GM18909 (cell line): ENCODE data around the gene GPN2.
"Not testable (repeated sequence)": the region's sequence is repeated elsewhere in the genome, so short reads cannot be mapped to it uniquely, and the experiment has no call there.

Experiments used
- ATAC-seq: cut with Tn5 transposase; IDR thresholded peaks from one replicate; pipeline ENCODE4 v1.9.1; 2021; ENCODE audit warnings: mild to moderate bottlenecking; ENCODE audit not compliant: unreplicated experiment, poor library complexity

Gene GPN2

DNA sequence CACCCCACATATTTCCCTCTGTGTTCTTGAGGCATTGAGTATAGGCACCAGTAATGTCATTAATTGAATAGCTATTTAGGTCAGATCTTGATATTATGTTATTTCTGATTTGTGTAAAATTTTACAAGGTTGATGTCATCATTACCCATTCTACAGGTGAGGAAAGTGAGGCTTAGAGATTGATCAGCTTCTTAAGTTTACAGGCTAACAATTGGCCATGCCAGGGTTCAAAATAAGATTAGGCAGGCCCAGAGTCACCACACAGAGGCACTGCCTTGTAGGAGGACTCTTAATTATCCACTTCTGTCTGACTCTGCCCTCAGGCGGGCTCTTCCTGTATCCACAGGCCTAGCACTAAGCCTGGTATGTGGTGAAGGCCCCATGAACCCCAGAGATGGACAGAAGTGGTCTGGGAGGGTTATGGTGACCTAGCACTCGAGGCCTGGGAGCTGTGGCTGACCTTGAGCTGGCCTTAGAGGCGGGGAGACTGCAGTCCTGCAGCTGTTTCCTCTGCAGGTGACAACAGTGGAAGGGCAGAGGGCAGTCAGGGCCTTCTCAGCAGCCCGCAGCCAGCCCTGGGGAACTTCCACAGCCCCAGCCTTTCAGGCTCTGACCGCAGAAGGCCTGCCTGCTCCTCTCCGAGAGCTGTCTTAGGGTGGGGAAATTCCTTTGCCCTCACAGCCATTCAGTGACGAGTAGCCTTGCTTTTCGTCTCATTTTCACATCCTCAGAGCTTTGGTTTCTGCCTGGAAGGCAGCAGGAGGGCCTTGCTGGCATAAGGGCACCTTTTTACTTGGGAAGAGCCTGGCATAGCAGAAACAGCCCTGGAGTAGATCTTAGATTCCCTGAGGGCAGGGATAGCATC lies 51.4 kb downstream of the GPN2 start:
- peak; percentile 83 for ATAC-seq

DNA sequence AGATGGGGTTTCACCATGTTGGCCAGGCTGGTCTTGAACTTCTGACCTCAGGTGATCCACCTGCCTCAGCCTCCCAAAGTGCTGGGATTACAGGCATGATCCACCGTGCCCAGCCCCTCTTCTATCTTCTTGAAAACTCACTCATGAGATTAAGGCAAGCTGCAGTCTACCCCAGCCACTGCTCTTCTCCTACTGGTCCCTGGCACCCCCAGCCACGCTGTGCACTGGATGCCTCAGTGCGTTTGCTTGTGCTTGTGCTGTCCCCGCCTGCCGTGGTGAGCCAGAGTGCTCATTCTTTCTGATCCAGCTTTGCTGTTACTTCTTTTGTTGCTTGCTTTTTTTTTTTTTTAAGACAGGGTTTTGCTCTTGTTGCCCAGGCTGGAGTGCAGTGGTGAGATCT lies 52.4 kb downstream of the GPN2 start:
- ATAC-seq = not testable (repeated sequence)

DNA sequence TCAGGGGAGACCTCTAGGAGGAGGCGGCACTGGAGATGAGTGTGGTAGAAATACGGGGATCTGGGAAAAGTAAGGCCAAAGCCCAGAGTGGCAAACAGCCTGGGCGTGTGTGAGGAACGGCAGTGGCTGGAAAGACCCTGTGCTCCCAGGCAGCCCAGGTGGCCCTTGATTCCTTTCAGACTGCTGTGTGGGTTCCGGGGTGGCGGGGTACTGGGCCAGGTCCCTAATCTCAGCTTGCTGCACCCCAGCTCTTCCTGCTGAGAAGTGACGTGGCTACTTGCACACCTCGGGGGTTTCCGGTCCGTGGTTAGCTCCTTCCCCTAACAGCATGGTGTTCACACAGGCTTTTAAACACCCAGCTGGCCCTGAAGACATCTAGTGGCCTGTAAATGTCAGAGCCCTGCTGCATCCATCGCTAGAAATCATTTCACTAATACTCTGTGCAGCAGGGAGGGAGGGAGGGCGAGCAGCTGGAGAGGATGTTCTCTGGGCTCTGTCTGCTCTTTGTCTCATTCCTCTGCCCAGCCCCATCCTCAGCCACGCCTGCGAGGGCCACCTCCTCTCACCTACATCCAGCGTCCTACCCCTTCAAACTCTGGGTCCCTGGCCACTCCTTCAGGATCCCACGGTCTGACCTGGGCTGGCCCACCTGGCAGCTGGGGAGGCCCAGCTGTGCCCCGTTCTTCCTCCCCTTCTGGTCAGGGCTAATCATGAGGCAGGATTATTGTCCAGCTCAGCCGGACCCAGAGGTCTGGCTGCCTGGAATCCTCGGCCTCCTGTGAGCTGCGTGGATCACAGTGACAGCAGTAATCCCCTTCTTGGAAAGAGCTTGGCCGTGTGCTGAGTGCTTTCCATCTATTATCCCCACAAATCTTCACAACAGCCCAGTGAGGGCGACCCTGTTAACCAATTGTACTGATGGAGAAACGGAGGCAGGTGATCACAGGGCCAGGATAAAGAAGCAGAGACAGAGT lies 56.4 kb downstream of the GPN2 start:
- ATAC-seq = peak; percentile 90

DNA sequence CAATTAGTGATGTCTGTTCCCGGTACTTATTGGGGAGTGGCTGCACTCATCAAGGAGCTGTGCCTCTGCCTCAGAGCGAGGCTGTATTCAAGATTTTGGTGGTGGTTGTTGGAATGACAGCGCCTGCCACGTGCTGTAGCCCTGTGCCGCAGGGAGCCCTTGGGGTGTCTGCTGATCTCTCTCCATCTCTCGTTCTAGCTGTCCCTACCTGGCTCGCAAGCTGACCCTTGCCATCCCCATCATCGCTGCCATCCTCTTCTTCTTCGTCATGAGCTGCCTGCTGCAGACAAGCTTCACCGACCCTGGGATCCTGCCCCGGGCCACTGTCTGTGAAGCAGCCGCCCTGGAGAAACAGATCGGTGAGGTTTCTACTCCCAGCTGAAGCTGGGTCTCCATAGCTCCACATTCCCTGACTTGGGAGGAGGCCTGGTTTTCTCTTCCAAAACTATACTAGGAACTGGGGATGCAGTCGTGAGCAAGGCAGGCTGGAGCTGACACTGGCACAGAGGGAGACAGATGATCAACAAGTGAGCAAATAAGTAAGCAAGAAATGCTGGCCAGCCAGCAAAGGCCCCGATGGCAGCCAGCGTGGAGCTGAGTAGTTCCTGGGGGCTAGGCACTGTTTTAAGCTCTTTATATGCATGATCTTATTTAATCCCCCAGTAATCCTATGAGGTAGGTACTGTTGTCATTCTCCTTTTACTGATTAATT lies 57.7 kb downstream of the GPN2 start:
- ATAC-seq = no peak

DNA sequence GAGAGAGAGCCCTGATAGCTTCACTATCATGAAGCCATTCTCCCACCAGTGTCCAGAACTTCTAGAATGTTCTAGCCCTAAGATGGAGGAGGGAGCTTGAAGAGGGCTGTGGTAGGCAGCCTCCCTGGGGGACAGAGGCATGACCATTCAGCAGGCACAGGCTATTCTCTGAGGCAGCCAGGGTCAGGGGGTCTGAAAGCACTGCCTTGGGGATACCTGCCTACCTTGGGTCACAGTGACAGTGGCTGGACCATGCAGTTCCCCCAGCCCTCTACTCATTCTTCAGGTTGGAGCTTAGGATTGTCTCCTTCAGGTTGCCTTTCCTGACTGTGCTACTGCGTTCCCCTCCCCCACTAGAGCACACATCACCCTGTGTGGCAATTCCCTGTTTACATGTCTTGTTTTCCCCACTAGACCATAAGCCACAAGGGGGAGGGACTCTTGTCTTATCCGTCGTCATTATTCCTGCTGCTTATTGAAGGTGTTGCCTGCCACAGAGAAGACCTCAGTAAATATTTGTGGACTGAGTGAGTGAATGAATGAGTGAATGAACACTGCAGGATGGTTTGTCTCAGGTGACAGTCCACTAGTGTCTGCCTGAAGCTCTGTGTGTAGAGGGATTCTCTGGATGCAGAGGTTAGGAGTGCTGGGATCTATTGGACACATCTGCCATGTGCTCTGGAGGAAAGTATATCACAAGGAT lies 58.4 kb downstream of the GPN2 start:
- no peak for ATAC-seq

DNA sequence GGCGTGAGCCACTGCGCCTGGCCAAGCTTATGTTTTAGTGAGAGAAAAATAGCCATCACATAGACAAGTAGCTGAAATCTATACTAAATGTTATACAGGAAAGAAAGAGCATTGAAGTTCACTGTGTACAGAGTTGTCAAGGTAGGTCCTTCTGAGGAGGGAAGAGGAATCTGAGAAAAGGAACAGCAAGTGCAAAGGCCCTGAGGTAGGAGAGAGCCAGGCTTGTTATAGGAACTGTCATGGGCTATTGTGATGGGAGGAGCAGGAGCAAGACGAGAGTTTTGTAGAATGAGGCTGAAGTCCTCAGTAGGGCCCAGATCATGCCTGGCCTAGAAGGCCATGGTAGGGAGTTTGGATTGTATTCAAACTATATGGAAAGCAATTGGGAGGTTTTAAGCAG lies 59.0 kb downstream of the GPN2 start:
- no peak for ATAC-seq

DNA sequence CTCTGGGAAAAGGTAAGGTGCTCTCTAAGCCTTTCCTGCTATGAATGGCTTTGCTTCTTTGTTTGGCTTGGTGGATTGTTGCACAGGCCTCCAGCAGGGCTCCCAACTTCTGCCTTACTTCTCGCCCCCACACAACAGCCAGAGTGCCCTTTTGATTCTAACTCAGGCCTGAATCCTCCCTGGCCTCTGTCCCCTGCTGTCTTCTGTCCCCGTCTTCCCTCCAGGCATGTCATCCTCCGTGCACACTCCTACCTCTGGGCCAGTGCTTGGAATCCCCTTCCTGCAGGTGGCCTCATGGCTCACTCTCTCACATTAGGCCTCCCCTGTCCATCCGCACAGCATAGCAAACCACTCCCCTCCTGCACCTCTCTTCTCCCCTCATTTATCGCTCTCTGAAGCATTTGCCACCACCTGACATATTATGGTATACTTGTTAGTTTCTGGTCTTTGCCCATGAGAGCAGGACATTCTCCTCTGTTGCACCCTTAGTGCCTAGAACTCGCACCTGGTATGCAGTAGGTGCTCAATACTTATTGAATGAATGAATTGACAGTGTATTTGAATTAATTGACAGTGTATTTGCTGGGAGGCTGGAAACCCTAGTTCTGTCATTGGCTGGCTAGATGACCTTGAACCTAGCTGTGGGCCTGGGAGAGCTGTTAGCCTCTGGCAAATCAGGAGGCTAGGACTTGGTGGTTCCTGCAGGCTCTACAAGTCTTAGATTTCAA lies 60.7 kb downstream of the GPN2 start:
- no peak for ATAC-seq

DNA sequence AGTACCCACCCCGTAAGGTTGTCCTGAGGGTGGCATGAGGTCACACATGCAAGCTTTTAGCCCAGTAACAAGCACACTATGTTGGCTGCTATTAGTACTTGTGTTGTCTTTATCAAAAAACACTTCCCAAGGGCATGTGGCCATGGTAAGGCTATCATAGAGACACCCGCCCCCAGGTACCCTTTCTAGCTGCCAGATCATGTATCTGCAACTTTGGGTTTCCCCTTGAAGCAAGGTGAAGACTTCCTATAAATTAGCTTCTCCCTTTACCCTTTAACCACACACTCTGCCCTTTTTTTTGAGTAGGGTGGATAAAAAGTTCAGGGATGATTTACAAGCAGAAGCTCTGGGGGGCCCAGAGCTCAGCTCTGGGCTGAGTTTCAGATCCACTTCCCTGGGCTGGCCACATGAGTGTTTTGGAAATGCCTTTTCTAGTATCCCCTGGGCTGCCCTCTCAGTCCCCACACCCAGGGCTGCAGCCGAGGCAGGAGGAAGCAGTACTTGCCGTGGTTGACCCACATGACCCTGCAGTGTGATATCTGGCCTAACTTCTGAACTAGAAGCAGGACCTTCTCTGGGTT lies 61.6 kb downstream of the GPN2 start:
- no peak for ATAC-seq

DNA sequence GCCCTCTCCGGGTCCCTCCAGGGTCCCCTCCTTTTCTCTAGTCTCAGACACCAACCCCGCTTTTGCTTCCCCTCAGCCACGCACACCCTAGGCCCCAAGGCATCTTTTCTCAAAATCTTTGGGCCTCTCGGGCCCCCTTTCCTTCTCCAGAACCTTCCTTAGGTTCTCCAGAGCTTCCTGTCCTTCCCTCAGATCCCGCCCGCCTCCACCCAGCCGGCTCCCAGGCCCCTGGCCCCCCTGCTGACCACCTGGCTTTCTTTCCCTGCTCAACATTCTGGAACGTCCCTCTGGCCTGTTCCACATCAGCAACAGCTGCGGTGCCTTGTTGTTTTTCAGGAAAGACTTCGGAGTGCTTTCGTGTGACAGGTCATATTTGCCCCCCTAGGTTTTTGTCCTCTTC lies 62.4 kb downstream of the GPN2 start:
- ATAC-seq = no peak

DNA sequence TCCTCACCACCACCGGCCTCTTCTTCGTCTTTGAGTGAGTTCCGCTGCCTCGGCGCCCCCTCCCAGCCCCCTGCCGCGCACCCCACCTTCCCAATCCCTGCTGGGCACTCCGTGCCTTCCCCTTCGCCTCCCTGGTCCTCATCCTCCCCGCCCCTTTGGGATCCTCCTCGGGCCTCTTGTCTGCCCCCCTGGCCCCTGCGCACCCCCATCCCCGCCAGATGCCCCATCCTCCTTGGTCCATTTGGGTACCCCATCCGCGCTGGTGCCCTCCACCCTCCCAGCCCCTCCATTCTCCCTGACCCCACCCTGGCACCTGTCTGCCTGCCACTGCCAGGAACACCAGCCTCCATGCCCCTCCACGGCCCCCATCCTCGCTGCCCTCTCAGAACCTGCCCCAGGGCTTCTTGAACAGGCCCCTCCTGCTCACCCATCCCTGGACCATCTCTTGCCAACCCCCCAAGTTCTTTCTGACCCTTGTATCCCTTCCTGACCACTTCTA lies 62.9 kb downstream of the GPN2 start:
- no peak for ATAC-seq

DNA sequence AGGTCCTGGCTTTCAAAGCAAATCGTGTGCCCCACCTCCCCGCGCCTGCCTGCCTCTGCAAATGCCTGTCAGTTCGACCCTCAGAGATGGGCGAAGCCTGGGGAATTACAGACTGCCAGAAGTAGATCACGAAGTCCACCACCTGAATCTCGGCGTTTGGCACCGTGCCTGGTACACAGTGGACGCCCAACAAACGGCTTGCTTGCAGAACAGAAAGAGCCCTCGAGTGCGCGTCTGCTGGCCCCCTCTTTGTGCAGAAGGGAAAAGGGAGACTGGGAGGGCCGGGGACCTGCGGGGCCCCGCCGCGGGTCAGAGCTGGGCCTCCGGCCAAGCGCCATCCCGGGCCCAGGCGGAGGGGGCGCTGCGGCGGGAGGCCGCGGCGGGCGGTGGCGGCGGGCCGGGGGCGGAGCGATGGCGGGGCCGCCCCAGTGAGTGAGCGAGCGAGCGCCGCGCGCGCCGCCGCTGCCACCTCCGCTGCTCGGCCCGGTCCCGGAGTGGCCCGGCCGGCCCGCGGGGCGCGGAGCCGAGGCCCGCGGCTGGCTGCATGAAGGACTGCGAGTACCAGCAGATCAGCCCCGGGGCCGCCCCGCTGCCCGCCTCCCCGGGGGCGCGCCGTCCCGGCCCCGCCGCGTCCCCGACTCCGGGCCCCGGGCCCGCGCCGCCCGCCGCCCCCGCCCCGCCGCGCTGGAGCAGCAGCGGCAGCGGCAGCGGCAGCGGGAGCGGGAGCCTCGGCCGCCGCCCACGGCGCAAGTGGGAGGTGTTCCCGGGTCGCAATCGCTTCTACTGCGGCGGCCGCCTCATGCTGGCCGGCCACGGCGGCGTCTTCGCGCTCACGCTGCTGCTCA lies 63.6 kb downstream of the GPN2 start, which contains the start of gene ZDHHC18:
Gene ZDHHC18 (plus strand): TSS at position 428 of the 845 bp plus-strand sequence. CDS start 117 bp downstream, at position 545.
- peak; percentile 75 for ATAC-seq
